DMS79 (cell line): ENCODE results near the gene ZCCHC24.

Experiments
- DNase-seq: peaks from one replicate; lab custom pipeline; 2025; lab: John Stamatoyannopoulos, UW

ZCCHC24 gene

GRCh38 chr10:79445977-79446757, 743 bp upstream of the ZCCHC24 start:
- DNase-seq = no peak

GRCh38 chr10:79444199-79445119, 965 bp downstream of the ZCCHC24 start:
- no peak for DNase-seq

- no peak for DNase-seq
Measured at GRCh38 chr10:79443338-79444198, 1.9 kb downstream of the ZCCHC24 start.

GRCh38 chr10:79442171-79443040, 3.0 kb downstream of the ZCCHC24 start:
- DNase-seq = no peak

- no peak for DNase-seq
Measured at GRCh38 chr10:79441433-79441832, 4.0 kb downstream of the ZCCHC24 start.

GRCh38 chr10:79440281-79440680, 5.1 kb downstream of the ZCCHC24 start:
- DNase-seq = no peak

GRCh38 chr10:79438699-79439085, 6.7 kb downstream of the ZCCHC24 start:
- no peak for DNase-seq

- no peak for DNase-seq
Measured at GRCh38 chr10:79438021-79438698, 7.3 kb downstream of the ZCCHC24 start.

- no peak for DNase-seq
Measured at GRCh38 chr10:79437111-79437814, 8.2 kb downstream of the ZCCHC24 start.

GRCh38 chr10:79436850-79437103, 8.6 kb downstream of the ZCCHC24 start:
- no peak for DNase-seq

GRCh38 chr10:79436066-79436849, 9.2 kb downstream of the ZCCHC24 start:
- DNase-seq = no peak

- no peak for DNase-seq
Measured at GRCh38 chr10:79435271-79436065, 10.0 kb downstream of the ZCCHC24 start.

GRCh38 chr10:79434821-79435251, 10.6 kb downstream of the ZCCHC24 start:
- DNase-seq = no peak

- no peak for DNase-seq
Measured at GRCh38 chr10:79434223-79434687, 11.2 kb downstream of the ZCCHC24 start.

- DNase-seq = no peak
Measured at GRCh38 chr10:79433324-79434222, 11.9 kb downstream of the ZCCHC24 start.

GRCh38 chr10:79431891-79432831, 13.3 kb downstream of the ZCCHC24 start:
- DNase-seq = no peak
